Lung (tissue), 12 donors: ENCODE measurements around the gene DYRK2. TPM values are rescaled to one million over a fixed set of nuclear protein-coding genes. Genes with fewer than 3 reads are reported as not detected.
A peak's percentile ranks its signal among the peaks of the same experiment; 100 is the strongest.

ENCODE experiments used
- ATAC-seq: fragments of 200-7000 bp; cut with Tn5 transposase; one replicate; pipeline ENCODE4 v1.9.1; 2020; ENCODE audit warnings: moderate number of reproducible peaks; ENCODE audit not compliant: insufficient read depth, low FRiP score
- DNase-seq, 3 donors: peaks; one replicate each; pipeline ENCODE4 v3.0.0-alpha.2; 2013 to 2017
- H3K27ac ChIP-seq, 2 donors: one replicate each; pipeline ENCODE4 v1.5.1; 2013; ENCODE audit warnings: mild to moderate bottlenecking in 2 of 2, moderate library complexity in 2 of 2, control low read depth in 1 of 2, inconsistent platforms in 1 of 2, low read depth in 1 of 2, low read length in 1 of 2
- H3K27me3 ChIP-seq, 3 donors: one replicate each; pipeline ENCODE4 v1.5.1; 2013; ENCODE audit warnings: low read length in 2 of 3; ENCODE audit not compliant: control insufficient read depth in 3 of 3, insufficient read depth in 3 of 3
- H3K36me3 ChIP-seq, 4 donors: one replicate each; pipeline ENCODE4 v1.5.1; 2013; ENCODE audit warnings: low read length in 4 of 4, mild to moderate bottlenecking in 1 of 4, moderate library complexity in 1 of 4; ENCODE audit not compliant: control insufficient read depth in 4 of 4, insufficient read depth in 4 of 4
- H3K4me1 ChIP-seq, 5 donors: one replicate each; pipeline ENCODE4 v1.5.1; 2013; ENCODE audit warnings: low read length in 5 of 5, mild to moderate bottlenecking in 2 of 5, moderate library complexity in 1 of 5; ENCODE audit not compliant: control insufficient read depth in 5 of 5, insufficient read depth in 5 of 5
- H3K4me3 ChIP-seq: one replicate; pipeline ENCODE4 v1.5.1; 2013; ENCODE audit warnings: mild to moderate bottlenecking, control low read depth, moderate library complexity
- H3K9ac ChIP-seq, 2 donors: one replicate each; pipeline ENCODE4 v1.5.1; 2013; ENCODE audit warnings: low read length in 2 of 2, control low read depth in 1 of 2; ENCODE audit not compliant: insufficient read depth in 1 of 2
- H3K9me3 ChIP-seq, 4 donors: one replicate each; pipeline ENCODE4 v1.5.1; 2013; ENCODE audit warnings: low read length in 3 of 4, mild to moderate bottlenecking in 1 of 4, moderate library complexity in 1 of 4; ENCODE audit not compliant: control insufficient read depth in 4 of 4, insufficient read depth in 3 of 4
- WGBS, 2 donors: extraction: QIAGEN DNeasy Blood & Tissue Kit; methylation state at CpG; one replicate each; pipeline ENCODE4 v1.1.7; 2013; 5-methylcytosine and 5-hydroxymethylcytosine counted together
- polyA plus RNA-seq, 2 donors: library from polyadenylated mRNA; stranded (reverse); fragments of 200-250 nt; gene quantifications; one replicate each; pipeline ENCODE4 v1.2.1, GENCODE V29; 2013
- total RNA-seq, 2 donors: library from RNA; depleted of rRNA in 1 of 2; stranded (reverse); fragments of >200 nt in 1 of 2; gene quantifications; one replicate each; pipeline ENCODE4 v1.2.1, GENCODE V29; 2014 to 2021
- TF ChIP-seq, protein P1 (sequence below): IDR thresholded peaks from 2 replicates; pipeline ENCODE4 v1.5.1; 2012; ENCODE audit warnings: mild to moderate bottlenecking; ENCODE audit errors: control extremely low read depth, extremely low read depth
- donor health status: control.
- donor health status: control.
- donor health status: Bipolar disorder and iron deficiency.
- donor health status: healthy.
- donor health status: DM: yes; HTN: yes; CAD: no.

Gene DYRK2
- total and polyA plus RNA-seq, 4 donors, result 3.1 to 34.9 (median 12.7) TPM

DNA sequence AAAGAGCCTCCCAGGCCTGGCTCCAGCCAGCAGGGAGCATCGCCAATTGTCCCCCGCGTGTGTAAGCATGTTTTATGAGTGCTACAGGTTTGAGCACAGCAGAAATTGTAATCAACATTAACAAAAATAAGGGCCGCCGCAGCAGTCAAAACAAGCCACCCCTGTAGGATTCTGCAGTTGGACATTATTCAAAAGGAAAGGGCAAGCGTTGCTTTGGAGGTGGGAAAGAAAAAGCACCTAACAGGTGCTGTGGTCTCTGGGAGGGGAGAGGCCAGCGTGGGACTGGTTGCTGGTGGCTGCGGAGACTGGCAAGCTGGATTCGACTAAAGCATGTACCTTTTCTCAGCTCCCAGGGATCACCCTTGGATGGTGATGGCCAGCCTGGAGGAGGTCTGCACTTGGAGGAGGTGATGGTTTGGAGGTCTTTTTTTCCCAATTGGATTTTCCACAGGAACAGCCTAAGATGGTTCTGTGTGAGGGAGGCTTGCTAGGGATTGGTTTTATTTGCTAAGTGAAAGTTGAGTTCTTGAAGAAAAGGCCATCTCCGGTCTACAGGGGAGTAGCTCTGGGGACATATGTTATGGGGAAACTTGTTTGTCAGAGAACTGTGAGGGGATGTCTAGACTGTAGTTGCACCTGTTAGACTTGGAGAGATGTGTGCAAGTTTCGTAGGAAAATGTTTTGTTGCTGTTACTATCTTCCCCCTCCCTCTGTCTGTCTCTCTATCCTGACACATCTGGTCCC, 2.0 kb downstream of the DYRK2 start:
- TF ChIP-seq, protein P1, sequence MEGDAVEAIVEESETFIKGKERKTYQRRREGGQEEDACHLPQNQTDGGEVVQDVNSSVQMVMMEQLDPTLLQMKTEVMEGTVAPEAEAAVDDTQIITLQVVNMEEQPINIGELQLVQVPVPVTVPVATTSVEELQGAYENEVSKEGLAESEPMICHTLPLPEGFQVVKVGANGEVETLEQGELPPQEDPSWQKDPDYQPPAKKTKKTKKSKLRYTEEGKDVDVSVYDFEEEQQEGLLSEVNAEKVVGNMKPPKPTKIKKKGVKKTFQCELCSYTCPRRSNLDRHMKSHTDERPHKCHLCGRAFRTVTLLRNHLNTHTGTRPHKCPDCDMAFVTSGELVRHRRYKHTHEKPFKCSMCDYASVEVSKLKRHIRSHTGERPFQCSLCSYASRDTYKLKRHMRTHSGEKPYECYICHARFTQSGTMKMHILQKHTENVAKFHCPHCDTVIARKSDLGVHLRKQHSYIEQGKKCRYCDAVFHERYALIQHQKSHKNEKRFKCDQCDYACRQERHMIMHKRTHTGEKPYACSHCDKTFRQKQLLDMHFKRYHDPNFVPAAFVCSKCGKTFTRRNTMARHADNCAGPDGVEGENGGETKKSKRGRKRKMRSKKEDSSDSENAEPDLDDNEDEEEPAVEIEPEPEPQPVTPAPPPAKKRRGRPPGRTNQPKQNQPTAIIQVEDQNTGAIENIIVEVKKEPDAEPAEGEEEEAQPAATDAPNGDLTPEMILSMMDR, result no peak
- 45 to 56% methylated on average over 11 of the region's 11 CpGs for WGBS, 2 donors
- peak in 1 of 3 donors; percentile 42 for DNase-seq
- no peak for ATAC-seq
- peak overlapping the region; percentile 16 to 44 for H3K9ac ChIP-seq
- no peaks in the 10 kb centered on the region for H3K27me3 ChIP-seq
- H3K4me1 ChIP-seq, result peaks cover 4 to 24% (median 7%) of the 10 kb centered on the region in 5 donors
- no peaks in the 10 kb centered on the region for H3K9me3 ChIP-seq
- peaks cover 0 to 5% (median 1%) of the 10 kb centered on the region in 4 donors for H3K36me3 ChIP-seq
- peak overlapping the region; percentile 79 for H3K4me3 ChIP-seq
- H3K27ac ChIP-seq, result peak overlapping the region; percentile 93 to 97

DNA sequence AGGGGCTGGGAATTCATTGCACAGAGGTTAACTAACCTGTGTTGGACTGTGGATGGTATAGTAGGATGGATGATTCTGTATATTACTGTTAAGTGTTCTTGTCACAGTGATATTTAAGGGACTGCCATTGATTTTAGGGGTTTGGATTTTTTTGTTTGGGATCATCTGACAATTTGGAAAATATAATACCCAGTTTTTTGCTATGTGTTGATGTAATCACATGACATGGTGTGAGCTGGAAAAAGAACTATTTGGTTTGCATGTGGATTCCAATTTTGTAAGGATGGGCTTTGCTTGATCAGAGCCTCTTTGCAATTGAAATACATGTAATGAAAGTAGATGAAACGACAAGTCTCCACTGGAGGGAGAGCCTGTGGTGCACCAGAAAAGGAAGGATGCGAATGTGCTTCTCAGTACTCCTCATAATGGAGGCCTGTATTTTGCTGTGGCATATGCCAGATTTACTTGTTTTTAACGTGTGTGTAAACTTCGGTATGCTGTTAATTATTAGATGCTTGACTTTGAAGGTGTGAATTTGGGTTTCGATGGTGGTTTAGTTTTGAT, 2.7 kb downstream of the DYRK2 start:
- DNase-seq, result peak in 2 of 3 donors; percentile 31 to 59

DNA sequence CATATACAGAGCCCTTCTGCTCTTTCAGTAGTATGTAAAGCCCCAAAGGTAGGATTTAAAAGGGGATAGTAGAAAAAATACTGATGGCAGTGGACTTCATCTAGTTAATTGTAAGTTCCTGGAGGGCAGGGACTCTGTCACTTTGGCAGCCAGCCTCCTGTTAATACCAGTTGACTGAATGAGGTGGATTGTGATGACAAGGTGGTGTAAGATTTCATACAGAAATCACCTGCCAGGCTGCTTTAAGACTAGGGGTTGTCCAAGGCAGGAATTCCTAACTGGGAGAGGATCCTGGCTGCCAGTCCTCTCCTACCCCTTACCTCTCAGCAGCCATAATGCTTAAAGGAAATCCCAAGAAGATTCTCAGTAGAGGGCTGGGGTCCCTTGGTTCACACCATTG, 7.3 kb downstream of the DYRK2 start:
- ATAC-seq, result no peak
- Histone ChIP-seq H3K27me3 (no peaks in the 10 kb centered on the region), H3K9ac (no peak overlapping the region), H3K4me1 (peaks cover 4 to 44% (median 6%) of the 10 kb centered on the region in 5 donors), H3K9me3 (no peaks in the 10 kb centered on the region), H3K36me3 (peaks cover 14 to 21% (median 19%) of the 10 kb centered on the region in 4 donors), H3K27ac (peak overlapping the region in 1 of 2 donors; percentile 68), H3K4me3 (no peak overlapping the region)
- no peak for DNase-seq
- TF ChIP-seq, protein P1, result no peak

More for the DNA sequence above, 2.7 kb downstream of the DYRK2 start:
- H3K27ac ChIP-seq, result peak overlapping the region in 1 of 2 donors; percentile 97
- no peak overlapping the region for H3K4me3 ChIP-seq
- ATAC-seq, result no peak
- no peaks in the 10 kb centered on the region for H3K9me3 ChIP-seq
- H3K36me3 ChIP-seq, result peaks cover 0 to 5% (median 1%) of the 10 kb centered on the region in 4 donors
- TF ChIP-seq, protein P1, result no peak
- H3K27me3 ChIP-seq, result no peaks in the 10 kb centered on the region
- no peak overlapping the region for H3K9ac ChIP-seq
- peaks cover 4 to 28% (median 7%) of the 10 kb centered on the region in 5 donors for H3K4me1 ChIP-seq
- 44 to 58% methylated on average over 5 of the region's 5 CpGs for WGBS, 2 donors
